ENCODE results near the gene APAF1.

APAF1 gene

DNA sequence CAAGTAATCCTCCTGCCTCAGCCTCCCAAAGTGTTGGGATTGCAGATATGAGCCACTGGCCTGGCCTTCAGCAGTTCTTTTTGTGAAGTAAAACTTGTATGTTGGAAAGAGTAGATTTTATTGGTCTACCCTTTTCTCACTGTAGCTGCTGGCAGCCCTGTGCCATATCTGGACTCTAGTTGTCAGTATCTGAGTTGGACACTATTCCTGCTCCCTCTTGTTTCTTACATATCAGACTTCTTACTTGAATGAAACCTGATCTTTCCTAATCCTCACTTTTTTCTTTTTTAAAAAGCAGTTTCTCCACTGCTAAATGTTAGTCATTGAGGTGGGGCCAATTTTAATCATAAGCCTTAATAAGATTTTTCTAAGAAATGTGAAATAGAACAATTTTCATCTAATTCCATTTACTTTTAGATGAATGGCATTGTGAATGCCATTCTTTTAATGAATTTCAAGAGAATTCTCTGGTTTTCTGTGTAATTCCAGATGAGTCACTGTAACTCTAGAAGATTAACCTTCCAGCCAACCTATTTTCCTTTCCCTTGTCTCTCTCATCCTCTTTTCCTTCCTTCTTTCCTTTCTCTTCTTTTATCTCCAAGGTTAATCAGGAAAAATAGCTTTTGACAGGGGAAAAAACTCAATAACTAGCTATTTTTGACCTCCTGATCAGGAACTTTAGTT is 88.7 kb downstream of the APAF1 start:
- no peak for DNase-seq (ENCODE audit: low spot score)
- TF ChIP-seq, protein P1, sequence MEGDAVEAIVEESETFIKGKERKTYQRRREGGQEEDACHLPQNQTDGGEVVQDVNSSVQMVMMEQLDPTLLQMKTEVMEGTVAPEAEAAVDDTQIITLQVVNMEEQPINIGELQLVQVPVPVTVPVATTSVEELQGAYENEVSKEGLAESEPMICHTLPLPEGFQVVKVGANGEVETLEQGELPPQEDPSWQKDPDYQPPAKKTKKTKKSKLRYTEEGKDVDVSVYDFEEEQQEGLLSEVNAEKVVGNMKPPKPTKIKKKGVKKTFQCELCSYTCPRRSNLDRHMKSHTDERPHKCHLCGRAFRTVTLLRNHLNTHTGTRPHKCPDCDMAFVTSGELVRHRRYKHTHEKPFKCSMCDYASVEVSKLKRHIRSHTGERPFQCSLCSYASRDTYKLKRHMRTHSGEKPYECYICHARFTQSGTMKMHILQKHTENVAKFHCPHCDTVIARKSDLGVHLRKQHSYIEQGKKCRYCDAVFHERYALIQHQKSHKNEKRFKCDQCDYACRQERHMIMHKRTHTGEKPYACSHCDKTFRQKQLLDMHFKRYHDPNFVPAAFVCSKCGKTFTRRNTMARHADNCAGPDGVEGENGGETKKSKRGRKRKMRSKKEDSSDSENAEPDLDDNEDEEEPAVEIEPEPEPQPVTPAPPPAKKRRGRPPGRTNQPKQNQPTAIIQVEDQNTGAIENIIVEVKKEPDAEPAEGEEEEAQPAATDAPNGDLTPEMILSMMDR (IDR thresholded peaks at IDR 0.05; ENCODE audit: extremely low read depth, missing control alignments), result no peak

DNA sequence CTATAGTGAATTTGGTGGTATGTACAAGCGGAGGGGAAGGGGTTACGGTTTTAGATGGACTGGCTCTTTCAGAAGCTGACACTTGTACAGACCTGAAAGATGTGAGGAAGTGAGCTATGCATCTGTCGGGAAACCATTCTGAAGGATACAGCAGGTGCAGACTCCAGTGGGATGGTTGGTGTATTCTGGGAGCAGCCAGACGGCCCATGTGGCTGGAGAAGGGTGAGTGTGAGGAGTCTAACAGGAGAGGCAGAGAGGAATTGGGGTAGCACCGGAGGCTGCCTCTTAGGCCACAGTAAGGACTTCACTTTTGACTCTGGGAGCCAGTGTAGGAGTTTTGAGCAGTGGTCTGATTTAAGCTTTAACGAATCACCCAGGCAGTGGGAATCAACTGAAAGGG is 90.7 kb downstream of the APAF1 start:
- TF ChIP-seq, protein P1 (IDR thresholded peaks at IDR 0.05; ENCODE audit: extremely low read depth, missing control alignments), result no peak
- DNase-seq (ENCODE audit: low spot score), result no peak

DNA sequence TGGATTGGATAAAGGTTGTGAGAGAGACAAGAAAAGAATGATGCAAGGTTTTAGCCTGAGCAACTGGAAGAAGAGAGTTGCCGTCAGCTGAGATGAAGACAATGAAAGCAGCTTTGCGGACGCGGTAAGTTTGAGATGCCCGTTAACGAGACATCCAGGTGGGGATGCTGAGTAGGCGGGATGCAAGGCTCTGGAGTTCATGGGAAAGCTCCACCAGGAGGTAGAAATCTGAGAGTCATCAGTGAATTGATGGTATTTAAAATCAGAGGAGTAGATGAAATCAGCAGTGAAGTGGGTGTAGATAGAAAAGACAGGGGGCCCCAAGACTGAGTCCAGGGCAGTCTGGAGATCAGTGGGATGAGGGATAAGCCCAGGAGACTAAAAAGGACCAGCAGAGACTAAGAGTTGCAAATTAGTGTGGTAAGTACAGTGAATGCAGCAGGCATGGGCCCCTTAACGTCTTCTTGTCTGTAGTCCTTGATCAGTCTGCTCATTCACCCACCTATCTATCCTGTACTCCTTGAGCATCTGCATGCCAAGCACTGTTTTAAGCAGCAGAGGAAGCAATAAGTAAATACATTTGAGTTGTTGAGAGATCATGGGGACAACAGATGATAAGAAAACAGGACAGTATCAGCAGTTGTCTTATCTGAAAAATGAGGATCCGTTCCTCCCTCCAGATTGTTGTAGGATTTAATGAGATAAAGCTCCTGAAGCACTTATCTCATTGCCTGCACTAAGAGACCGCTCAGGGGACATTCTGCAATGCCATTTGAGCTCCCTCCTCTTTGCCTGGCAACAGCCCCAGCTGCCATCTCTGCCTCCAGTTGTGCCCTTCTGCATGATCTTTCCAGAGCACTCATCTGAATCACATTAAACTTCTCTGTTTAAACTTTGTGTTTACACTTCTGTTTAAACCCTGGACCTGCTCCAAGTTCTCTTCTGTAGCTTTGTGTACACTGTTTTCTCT is 91.5 kb downstream of the APAF1 start:
- TF ChIP-seq, protein P1 (IDR thresholded peaks at IDR 0.05; ENCODE audit: extremely low read depth, missing control alignments), result no peak
- no peak for DNase-seq (ENCODE audit: low spot score)

DNA sequence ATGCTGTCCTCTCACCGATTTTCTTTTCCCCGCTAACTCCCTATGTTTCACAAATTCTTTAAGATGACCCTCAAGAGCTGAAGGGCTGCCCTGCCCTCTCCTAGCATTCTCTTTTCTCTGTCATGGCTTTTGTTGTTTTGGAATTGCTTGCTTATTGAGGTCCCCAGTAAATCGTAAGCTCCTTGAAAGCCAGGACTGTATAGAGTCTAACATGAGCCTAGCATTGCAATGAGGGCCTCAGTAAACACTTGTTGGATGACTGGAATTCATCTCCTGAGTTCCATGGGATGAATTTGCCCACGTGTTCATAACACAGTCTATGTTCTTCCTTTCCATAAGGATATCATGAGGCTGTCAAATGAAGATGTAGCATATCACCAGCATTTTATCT is 92.2 kb downstream of the APAF1 start:
- TF ChIP-seq, protein P1 (IDR thresholded peaks at IDR 0.05; ENCODE audit: extremely low read depth, missing control alignments), result no peak

DNA sequence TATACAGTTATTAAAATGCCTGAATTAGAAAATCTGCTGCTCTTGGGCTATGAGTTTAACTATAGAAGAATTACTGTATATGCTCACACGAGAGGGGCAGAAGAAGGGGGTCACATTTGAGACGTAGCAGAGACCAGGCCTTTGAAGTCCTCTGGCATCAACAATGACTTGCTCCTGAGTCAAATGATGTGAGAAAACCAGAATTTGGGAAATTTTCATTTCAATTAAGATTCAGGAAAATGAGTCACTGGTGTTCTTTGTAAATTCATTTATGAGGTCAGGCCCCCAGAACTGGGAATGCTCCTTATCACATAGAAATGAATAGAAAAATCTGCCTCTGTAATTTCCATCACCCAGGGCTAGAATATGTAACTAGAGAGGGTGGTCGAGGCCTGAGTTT is 92.9 kb downstream of the APAF1 start:
- DNase-seq (ENCODE audit: low spot score), result no peak
- TF ChIP-seq, protein P1 (IDR thresholded peaks at IDR 0.05; ENCODE audit: extremely low read depth, missing control alignments), result no peak

More for the DNA sequence above, 92.2 kb downstream of the APAF1 start:
- no peak for DNase-seq (ENCODE audit: low spot score)

DNA sequence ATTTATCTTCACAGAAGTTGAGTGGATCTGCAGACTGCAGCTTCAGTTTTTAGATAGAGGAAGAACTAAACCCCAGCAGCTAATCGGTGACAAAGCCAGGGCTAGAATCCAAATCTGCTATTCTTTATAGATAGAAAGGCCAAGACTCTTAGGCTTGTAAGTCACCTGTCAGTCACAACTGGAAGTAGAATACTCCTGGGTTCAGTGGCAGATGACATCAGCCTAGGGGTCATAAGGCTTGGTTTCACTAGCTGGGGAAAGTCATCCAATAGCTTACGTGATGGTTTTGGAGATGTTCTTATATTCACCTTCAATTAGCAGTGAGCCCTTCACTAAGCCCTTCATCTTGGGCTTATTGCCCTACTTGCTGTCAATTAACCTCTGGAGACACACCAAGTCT is 93.4 kb downstream of the APAF1 start:
- TF ChIP-seq, protein P1 (IDR thresholded peaks at IDR 0.05; ENCODE audit: extremely low read depth, missing control alignments), result no peak
- no peak for DNase-seq (ENCODE audit: low spot score)

DNA sequence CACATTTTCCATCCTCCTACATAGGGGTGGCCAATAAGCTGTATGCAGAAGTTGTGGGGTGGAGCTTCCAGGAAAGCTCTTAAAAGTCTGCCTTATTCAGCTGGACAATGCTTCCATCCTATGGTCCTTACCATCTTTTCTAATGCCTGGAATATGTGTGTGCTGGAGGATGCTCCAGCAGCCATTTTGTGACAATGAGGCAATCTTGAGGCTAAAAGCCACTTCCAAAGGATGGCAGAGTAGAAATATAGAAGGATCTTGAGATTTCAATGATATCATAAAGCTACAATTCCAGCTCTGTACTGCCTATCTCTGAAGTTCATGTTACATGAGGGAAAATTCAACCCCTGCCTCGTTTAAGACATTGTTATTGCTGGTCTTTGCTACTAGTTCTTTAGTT is 95.7 kb downstream of the APAF1 start:
- no peak for DNase-seq (ENCODE audit: low spot score)
- TF ChIP-seq, protein P1 (IDR thresholded peaks at IDR 0.05; ENCODE audit: extremely low read depth, missing control alignments), result no peak
